Neural cell (in vitro differentiated cells): ENCODE results near the gene SLC12A9. TPM values are rescaled to one million over a fixed set of nuclear protein-coding genes. Genes with fewer than 3 reads are reported as not detected.

Source experiments
- H2AFZ ChIP-seq: fragments of 200-600, 300-800 bp; sonication (generic), shearing (Covaris generic); 2 replicates; pipeline ENCODE4 v1.6.0; 2014; ENCODE audit warnings: low read depth, mild to moderate bottlenecking, antibody characterized with exemption, low read length, moderate library complexity
- H3F3A ChIP-seq: fragments of 200-600 bp; shearing (Covaris generic); 2 replicates; pipeline ENCODE4 v1.6.1; 2016; ENCODE audit warnings: mild to moderate bottlenecking, moderate library complexity, mixed read lengths, antibody characterized with exemption, low read length; ENCODE audit not compliant: insufficient read depth, poor library complexity, severe bottlenecking
- H3K27ac ChIP-seq: fragments of 200-600, 300-800 bp; sonication (generic), shearing (Covaris generic); 2 replicates; pipeline ENCODE4 v1.5.1; 2014; ENCODE audit warnings: mild to moderate bottlenecking, low read length, moderate library complexity
- H3K27me3 ChIP-seq: fragments of 300-800, 200-600 bp; sonication (generic), shearing (Covaris generic); 2 replicates; pipeline ENCODE4 v1.6.0; 2014; ENCODE audit warnings: mild to moderate bottlenecking, low read depth, low read length, moderate library complexity; ENCODE audit not compliant: insufficient read depth
- H3K36me3 ChIP-seq: fragments of 300-800, 200-600 bp; sonication (generic), shearing (Covaris generic); 2 replicates; pipeline ENCODE4 v1.5.1; 2014; ENCODE audit warnings: mild to moderate bottlenecking, antibody characterized with exemption, low read length, moderate library complexity; ENCODE audit not compliant: insufficient read depth
- H3K4me2 ChIP-seq: fragments of 300-800, 200-600 bp; sonication (generic), shearing (Covaris generic); 2 replicates; pipeline ENCODE4 v1.6.0; 2014; ENCODE audit warnings: mild to moderate bottlenecking, low read length
- H3K4me3 ChIP-seq: fragments of 300-800, 200-600 bp; sonication (generic), shearing (Covaris generic); 2 replicates; pipeline ENCODE4 v1.5.1; 2014; ENCODE audit warnings: mild to moderate bottlenecking, low read length, moderate library complexity
- H3K79me2 ChIP-seq: fragments of 200-600 bp; shearing (Covaris generic); replicated peaks from 2 replicates; pipeline ENCODE4 v1.6.0; 2014; ENCODE audit warnings: mild to moderate bottlenecking, low read length, moderate library complexity; ENCODE audit not compliant: insufficient read depth
- H3K9ac ChIP-seq: fragments of 300-800, 200-600 bp; sonication (generic), shearing (Covaris generic); 2 replicates; pipeline ENCODE4 v1.6.1; 2016; ENCODE audit warnings: mild to moderate bottlenecking, low read length, mixed read lengths
- H3K9me2 ChIP-seq: fragments of 200-600 bp; shearing (Covaris generic); 2 replicates; pipeline ENCODE4 v1.6.1; 2016; ENCODE audit warnings: mild to moderate bottlenecking, low read length, mixed read lengths; ENCODE audit not compliant: insufficient read depth
- H3K9me3 ChIP-seq: fragments of 200-600, 300-800 bp; sonication (generic), shearing (Covaris generic); 2 replicates; pipeline ENCODE4 v1.6.1; 2016; ENCODE audit warnings: mild to moderate bottlenecking, mixed run types, low read length, moderate library complexity, mixed read lengths
- H4K20me1 ChIP-seq: fragments of 200-600 bp; shearing (Covaris generic); 2 replicates; pipeline ENCODE4 v1.6.1; 2016; ENCODE audit warnings: mild to moderate bottlenecking, mixed run types; ENCODE audit not compliant: insufficient read depth
- EP300 ChIP-seq: fragments of 450-650 bp; conservative IDR thresholded peaks from 2 replicates; pipeline ENCODE4 v1.6.1; 2014; ENCODE audit warnings: antibody characterized with exemption, mild to moderate bottlenecking, moderate library complexity; ENCODE audit not compliant: poor library complexity, severe bottlenecking
- EZH2 ChIP-seq: fragments of 200-600, 300-800 bp; shearing (Covaris generic), sonication (generic); IDR thresholded peaks from 2 replicates; pipeline ENCODE4 v1.6.1; 2014; ENCODE audit warnings: antibody characterized with exemption, low read length, borderline replicate concordance, mild to moderate bottlenecking; ENCODE audit not compliant: insufficient read depth, poor library complexity, severe bottlenecking
- MXI1 ChIP-seq: fragments of 450-650 bp; conservative IDR thresholded peaks from 2 replicates; pipeline ENCODE4 v1.6.1; 2014; ENCODE audit warnings: antibody characterized with exemption, mild to moderate bottlenecking; ENCODE audit not compliant: poor library complexity, severe bottlenecking
- POLR2AphosphoS5 ChIP-seq: IDR thresholded peaks from 2 replicates; pipeline ENCODE4 v1.6.1; 2012
- RAD21 ChIP-seq: fragments of 450-650 bp; conservative IDR thresholded peaks from 2 replicates; pipeline ENCODE4 v1.6.1; 2014; ENCODE audit warnings: antibody characterized with exemption, mild to moderate bottlenecking, moderate library complexity
- SMC3 ChIP-seq: fragments of 450-650 bp; conservative IDR thresholded peaks from 2 replicates; pipeline ENCODE4 v1.6.1; 2014; ENCODE audit warnings: antibody characterized with exemption, mild to moderate bottlenecking, moderate library complexity; ENCODE audit not compliant: poor library complexity
- TAF1 ChIP-seq: IDR thresholded peaks from 2 replicates; pipeline ENCODE4 v1.6.1; 2012; ENCODE audit warnings: low read depth
- polyA plus RNA-seq: library from polyadenylated mRNA; depleted of rRNA; stranded (reverse); fragments of >200 nt; gene quantifications from 2 replicates; pipeline ENCODE4 v1.2.3, GENCODE V29; 2014
- TF ChIP-seq, protein P1 (sequence below): IDR thresholded peaks from 2 replicates; pipeline ENCODE4 v1.6.1; 2012; ENCODE audit warnings: borderline replicate concordance
- TF ChIP-seq, protein P2 (sequence below): fragments of 450-650 bp; IDR thresholded peaks from 2 replicates; pipeline ENCODE4 v1.5.1; 2014; ENCODE audit warnings: antibody characterized with exemption, mild to moderate bottlenecking, moderate library complexity; ENCODE audit not compliant: poor library complexity, severe bottlenecking

SLC12A9 gene
- polyA plus RNA-seq, 1 donor from 2014 or later = 21.2 TPM

DNA sequence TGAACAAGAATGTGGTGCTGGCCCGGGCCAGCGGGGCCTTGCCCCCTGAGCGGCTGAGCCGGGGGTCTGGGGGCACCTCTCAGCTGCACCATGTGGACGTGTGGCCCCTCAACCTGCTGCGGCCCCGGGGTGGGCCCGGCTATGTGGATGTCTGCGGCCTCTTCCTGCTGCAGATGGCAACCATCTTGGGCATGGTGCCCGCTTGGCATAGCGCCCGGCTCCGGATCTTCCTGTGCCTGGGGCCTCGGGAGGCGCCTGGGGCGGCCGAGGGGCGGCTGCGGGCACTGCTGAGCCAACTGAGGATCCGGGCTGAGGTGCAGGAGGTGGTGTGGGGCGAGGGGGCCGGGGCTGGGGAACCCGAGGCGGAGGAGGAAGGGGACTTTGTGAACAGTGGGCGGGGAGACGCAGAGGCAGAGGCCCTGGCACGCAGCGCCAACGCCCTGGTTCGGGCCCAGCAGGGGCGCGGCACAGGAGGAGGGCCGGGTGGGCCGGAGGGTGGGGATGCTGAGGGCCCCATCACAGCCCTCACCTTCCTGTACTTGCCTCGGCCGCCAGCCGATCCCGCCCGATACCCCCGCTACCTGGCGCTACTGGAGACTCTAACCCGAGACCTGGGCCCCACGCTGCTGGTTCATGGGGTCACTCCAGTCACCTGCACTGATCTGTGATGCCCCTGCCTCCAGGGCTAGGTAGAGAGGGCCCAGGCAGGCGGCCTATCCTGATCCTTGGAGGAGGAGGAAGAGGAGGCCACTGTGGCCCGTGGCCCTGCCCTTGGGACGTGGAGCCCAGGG lies 13.6 kb downstream of the SLC12A9 start:
- Histone ChIP-seq H3F3A (no peaks in the 10 kb centered on the region), H3K4me3 (no peak overlapping the region), H3K27me3 (no peaks in the 10 kb centered on the region), H3K9ac (no peak overlapping the region), H4K20me1 (no peaks in the 10 kb centered on the region), H2AFZ (no peak overlapping the region), H3K27ac (no peak overlapping the region), H3K79me2 (no peaks in the 10 kb centered on the region), H3K4me2 (no peak overlapping the region), H3K9me3 (no peaks in the 10 kb centered on the region), H3K36me3 (no peaks in the 10 kb centered on the region), H3K9me2 (no peaks in the 10 kb centered on the region)
- no peak for TF ChIP-seq RAD21
- TF ChIP-seq SMC3 = no peak
- no peak for TF ChIP-seq EZH2
- TF ChIP-seq, protein P1, sequence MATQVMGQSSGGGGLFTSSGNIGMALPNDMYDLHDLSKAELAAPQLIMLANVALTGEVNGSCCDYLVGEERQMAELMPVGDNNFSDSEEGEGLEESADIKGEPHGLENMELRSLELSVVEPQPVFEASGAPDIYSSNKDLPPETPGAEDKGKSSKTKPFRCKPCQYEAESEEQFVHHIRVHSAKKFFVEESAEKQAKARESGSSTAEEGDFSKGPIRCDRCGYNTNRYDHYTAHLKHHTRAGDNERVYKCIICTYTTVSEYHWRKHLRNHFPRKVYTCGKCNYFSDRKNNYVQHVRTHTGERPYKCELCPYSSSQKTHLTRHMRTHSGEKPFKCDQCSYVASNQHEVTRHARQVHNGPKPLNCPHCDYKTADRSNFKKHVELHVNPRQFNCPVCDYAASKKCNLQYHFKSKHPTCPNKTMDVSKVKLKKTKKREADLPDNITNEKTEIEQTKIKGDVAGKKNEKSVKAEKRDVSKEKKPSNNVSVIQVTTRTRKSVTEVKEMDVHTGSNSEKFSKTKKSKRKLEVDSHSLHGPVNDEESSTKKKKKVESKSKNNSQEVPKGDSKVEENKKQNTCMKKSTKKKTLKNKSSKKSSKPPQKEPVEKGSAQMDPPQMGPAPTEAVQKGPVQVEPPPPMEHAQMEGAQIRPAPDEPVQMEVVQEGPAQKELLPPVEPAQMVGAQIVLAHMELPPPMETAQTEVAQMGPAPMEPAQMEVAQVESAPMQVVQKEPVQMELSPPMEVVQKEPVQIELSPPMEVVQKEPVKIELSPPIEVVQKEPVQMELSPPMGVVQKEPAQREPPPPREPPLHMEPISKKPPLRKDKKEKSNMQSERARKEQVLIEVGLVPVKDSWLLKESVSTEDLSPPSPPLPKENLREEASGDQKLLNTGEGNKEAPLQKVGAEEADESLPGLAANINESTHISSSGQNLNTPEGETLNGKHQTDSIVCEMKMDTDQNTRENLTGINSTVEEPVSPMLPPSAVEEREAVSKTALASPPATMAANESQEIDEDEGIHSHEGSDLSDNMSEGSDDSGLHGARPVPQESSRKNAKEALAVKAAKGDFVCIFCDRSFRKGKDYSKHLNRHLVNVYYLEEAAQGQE = no peak
- TF ChIP-seq, protein P2, sequence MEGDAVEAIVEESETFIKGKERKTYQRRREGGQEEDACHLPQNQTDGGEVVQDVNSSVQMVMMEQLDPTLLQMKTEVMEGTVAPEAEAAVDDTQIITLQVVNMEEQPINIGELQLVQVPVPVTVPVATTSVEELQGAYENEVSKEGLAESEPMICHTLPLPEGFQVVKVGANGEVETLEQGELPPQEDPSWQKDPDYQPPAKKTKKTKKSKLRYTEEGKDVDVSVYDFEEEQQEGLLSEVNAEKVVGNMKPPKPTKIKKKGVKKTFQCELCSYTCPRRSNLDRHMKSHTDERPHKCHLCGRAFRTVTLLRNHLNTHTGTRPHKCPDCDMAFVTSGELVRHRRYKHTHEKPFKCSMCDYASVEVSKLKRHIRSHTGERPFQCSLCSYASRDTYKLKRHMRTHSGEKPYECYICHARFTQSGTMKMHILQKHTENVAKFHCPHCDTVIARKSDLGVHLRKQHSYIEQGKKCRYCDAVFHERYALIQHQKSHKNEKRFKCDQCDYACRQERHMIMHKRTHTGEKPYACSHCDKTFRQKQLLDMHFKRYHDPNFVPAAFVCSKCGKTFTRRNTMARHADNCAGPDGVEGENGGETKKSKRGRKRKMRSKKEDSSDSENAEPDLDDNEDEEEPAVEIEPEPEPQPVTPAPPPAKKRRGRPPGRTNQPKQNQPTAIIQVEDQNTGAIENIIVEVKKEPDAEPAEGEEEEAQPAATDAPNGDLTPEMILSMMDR = no peak
- TF ChIP-seq TAF1 = no peak
- no peak for TF ChIP-seq MXI1
- no peak for TF ChIP-seq EP300

- H3K9ac ChIP-seq = no peak overlapping the region
Observed at GRCh38 chr7:100866729-100867039, 14.2 kb downstream of the SLC12A9 start.

More at GRCh38 chr7:100866729-100867039, 14.2 kb downstream of the SLC12A9 start:
- TF ChIP-seq POLR2AphosphoS5 (no peak), EZH2 (no peak), MXI1 (no peak), TAF1 (no peak)
- no peaks in the 10 kb centered on the region for H4K20me1 ChIP-seq
- H3K36me3 ChIP-seq = no peaks in the 10 kb centered on the region
- H3F3A ChIP-seq = no peaks in the 10 kb centered on the region
- H2AFZ ChIP-seq = no peak overlapping the region
- no peak overlapping the region for H3K4me2 ChIP-seq
- no peaks in the 10 kb centered on the region for H3K27me3 ChIP-seq
- no peaks in the 10 kb centered on the region for H3K79me2 ChIP-seq
- no peaks in the 10 kb centered on the region for H3K9me3 ChIP-seq
- H3K4me3 ChIP-seq = no peak overlapping the region
- no peak overlapping the region for H3K27ac ChIP-seq
- H3K9me2 ChIP-seq = no peaks in the 10 kb centered on the region
